ENCODE results near the gene FMNL3.

FMNL3 gene

GRCh38 chr12:49696723-49697122 is 10.5 kb downstream of the FMNL3 start:
- H3K4me3 ChIP-seq (ENCODE audit: low read depth, low read length), result no peak overlapping the region
- TF ChIP-seq, protein P1, sequence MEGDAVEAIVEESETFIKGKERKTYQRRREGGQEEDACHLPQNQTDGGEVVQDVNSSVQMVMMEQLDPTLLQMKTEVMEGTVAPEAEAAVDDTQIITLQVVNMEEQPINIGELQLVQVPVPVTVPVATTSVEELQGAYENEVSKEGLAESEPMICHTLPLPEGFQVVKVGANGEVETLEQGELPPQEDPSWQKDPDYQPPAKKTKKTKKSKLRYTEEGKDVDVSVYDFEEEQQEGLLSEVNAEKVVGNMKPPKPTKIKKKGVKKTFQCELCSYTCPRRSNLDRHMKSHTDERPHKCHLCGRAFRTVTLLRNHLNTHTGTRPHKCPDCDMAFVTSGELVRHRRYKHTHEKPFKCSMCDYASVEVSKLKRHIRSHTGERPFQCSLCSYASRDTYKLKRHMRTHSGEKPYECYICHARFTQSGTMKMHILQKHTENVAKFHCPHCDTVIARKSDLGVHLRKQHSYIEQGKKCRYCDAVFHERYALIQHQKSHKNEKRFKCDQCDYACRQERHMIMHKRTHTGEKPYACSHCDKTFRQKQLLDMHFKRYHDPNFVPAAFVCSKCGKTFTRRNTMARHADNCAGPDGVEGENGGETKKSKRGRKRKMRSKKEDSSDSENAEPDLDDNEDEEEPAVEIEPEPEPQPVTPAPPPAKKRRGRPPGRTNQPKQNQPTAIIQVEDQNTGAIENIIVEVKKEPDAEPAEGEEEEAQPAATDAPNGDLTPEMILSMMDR (IDR thresholded peaks at IDR 0.05; ENCODE audit: low read depth, low read length), result no peak

- no peak overlapping the region for H3K4me3 ChIP-seq (ENCODE audit: low read depth, low read length)
- TF ChIP-seq, protein P1 (IDR thresholded peaks at IDR 0.05; ENCODE audit: low read depth, low read length), result no peak
These were observed 13.2 kb downstream of the FMNL3 start for GRCh38 chr12:49693931-49694444.

- no peak overlapping the region for H3K4me3 ChIP-seq (ENCODE audit: low read depth, low read length)
- TF ChIP-seq, protein P1 (IDR thresholded peaks at IDR 0.05; ENCODE audit: low read depth, low read length), result no peak
These were observed 14.4 kb downstream of the FMNL3 start for GRCh38 chr12:49692851-49693250.

DNA sequence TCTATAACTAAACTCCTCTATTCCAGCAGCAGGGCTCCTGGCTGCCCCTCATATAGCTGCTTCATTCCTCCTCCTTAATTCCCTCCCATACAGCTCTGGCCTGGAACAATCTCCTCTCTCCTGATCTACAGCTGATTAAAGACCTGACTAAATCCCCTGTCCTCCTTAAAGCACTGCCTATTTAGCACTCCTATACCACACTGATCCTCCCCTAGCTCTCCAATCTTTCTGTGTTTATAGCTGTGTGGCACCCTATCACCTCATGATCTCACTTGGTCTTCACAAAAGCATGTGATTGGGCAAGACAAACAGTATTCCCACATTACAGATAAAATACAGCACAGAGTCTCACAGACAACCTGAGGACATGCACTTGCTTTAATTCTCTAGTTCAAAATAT is 17.4 kb downstream of the FMNL3 start:
- H3K4me3 ChIP-seq (ENCODE audit: low read depth, low read length), result no peak overlapping the region
- TF ChIP-seq, protein P1 (IDR thresholded peaks at IDR 0.05; ENCODE audit: low read depth, low read length), result no peak

GRCh38 chr12:49689237-49689636 is 18.0 kb downstream of the FMNL3 start:
- no peak overlapping the region for H3K4me3 ChIP-seq (ENCODE audit: low read depth, low read length)
- TF ChIP-seq, protein P1 (IDR thresholded peaks at IDR 0.05; ENCODE audit: low read depth, low read length), result no peak

- TF ChIP-seq, protein P1 (IDR thresholded peaks at IDR 0.05; ENCODE audit: low read depth, low read length), result no peak
- H3K4me3 ChIP-seq (ENCODE audit: low read depth, low read length), result no peak overlapping the region
These were observed 19.3 kb downstream of the FMNL3 start for GRCh38 chr12:49687941-49688340.

- TF ChIP-seq, protein P1 (IDR thresholded peaks at IDR 0.05; ENCODE audit: low read depth, low read length), result no peak
- no peak overlapping the region for H3K4me3 ChIP-seq (ENCODE audit: low read depth, low read length)
These were observed 22.8 kb downstream of the FMNL3 start for GRCh38 chr12:49684310-49684854.
